Bronchial epithelial cell (primary cell): ENCODE results near the gene OR10A6. TPM values are rescaled to one million over a fixed set of nuclear protein-coding genes. Genes with fewer than 3 reads are reported as not detected.

Source experiments
- DNase-seq: peaks from one replicate; pipeline ENCODE4 v3.0.0-alpha.2; 2010; ENCODE audit warnings: low read depth
- FAIRE-seq: peaks from 2 replicates; lab custom pipeline; 2011; peaks lifted over from hg19 to GRCh38; lab: Jason Lieb, UNC
- H3K27me3 ChIP-seq: 2 replicates; pipeline ENCODE4 v1.5.1; 2011; ENCODE audit warnings: low read length; ENCODE audit not compliant: control insufficient read depth, insufficient read depth
- H3K36me3 ChIP-seq: 2 replicates; pipeline ENCODE4 v1.5.1; 2011; ENCODE audit warnings: low read length; ENCODE audit not compliant: control insufficient read depth, insufficient read depth
- H3K4me3 ChIP-seq: 2 replicates; pipeline ENCODE4 v1.5.1; 2011; ENCODE audit warnings: mild to moderate bottlenecking, low read depth, low read length, control low read depth
- CTCF ChIP-seq: IDR thresholded peaks from 2 replicates; pipeline ENCODE4 v1.5.1; 2011; ENCODE audit warnings: mild to moderate bottlenecking, moderate library complexity, low read length, control low read depth, inconsistent platforms; ENCODE audit not compliant: insufficient read depth, severe bottlenecking
- total RNA-seq: library from RNA; depleted of rRNA; stranded (reverse); fragments of >200 nt; gene quantifications from 2 replicates; pipeline ENCODE4 v1.2.1, GENCODE V29; 2014

Gene OR10A6
- total RNA-seq, 1 donor from 2014 or later = not detected

- no peak for FAIRE-seq
- H3K4me3 ChIP-seq = no peak overlapping the region
- no peak for TF ChIP-seq CTCF
- no peak for DNase-seq
- no peaks in the 10 kb centered on the region for H3K27me3 ChIP-seq
- no peaks in the 10 kb centered on the region for H3K36me3 ChIP-seq
Observed at GRCh38 chr11:7890417-7891172, 40.5 kb downstream of the OR10A6 start.

GRCh38 chr11:7889985-7890384, 41.1 kb downstream of the OR10A6 start:
- no peaks in the 10 kb centered on the region for H3K36me3 ChIP-seq
- FAIRE-seq (no peak), DNase-seq (no peak)
- no peaks in the 10 kb centered on the region for H3K27me3 ChIP-seq
- H3K4me3 ChIP-seq = no peak overlapping the region
- TF ChIP-seq CTCF = no peak

GRCh38 chr11:7882860-7883259, 48.2 kb downstream of the OR10A6 start:
- H3K36me3 ChIP-seq = no peaks in the 10 kb centered on the region
- TF ChIP-seq CTCF = no peak
- DNase-seq (no peak), FAIRE-seq (no peak)
- no peak overlapping the region for H3K4me3 ChIP-seq
- H3K27me3 ChIP-seq = no peaks in the 10 kb centered on the region

Other genes with a start within 250 kb of the OR10A6 start
- gene OVCH2, start 224.8 kb downstream of the OR10A6 start, total RNA-seq = under 0.01 and 0.38 TPM in 2 replicates
- not detected in 2 replicates for gene OR5P2, start 134.3 kb downstream of the OR10A6 start, total RNA-seq
- gene OR5P3, start 100.4 kb downstream of the OR10A6 start, total RNA-seq = 0.13 TPM in 1 of 2 replicates, not detected in the other
- gene OR10A3, start 10.4 kb upstream of the OR10A6 start, total RNA-seq = not detected in 2 replicates
- under 0.01 and 3.1 TPM in 2 replicates for gene NLRP10, start 34.2 kb upstream of the OR10A6 start, total RNA-seq
- gene EIF3F, start 56.1 kb upstream of the OR10A6 start, total RNA-seq = 183 and 222 TPM in 2 replicates
- gene TUB, start 149.9 kb upstream of the OR10A6 start, total RNA-seq = 0.13 and 0.26 TPM in 2 replicates
- 0.26 TPM in 2 replicates for gene RIC3, start 237.8 kb upstream of the OR10A6 start, total RNA-seq